HG03039 (cell line): Measurements from ENCODE around the gene ATG2B.

ENCODE experiments used
- ATAC-seq: cut with Tn5 transposase; IDR thresholded peaks from one replicate; pipeline ENCODE4 v1.9.1; 2021; ENCODE audit warnings: mild to moderate bottlenecking, moderate library complexity; ENCODE audit not compliant: unreplicated experiment

The ATG2B gene

GRCh38 chr14:96231526-96232130 is 131.5 kb downstream of the ATG2B start:
- ATAC-seq, result no peak

- no peak for ATAC-seq
These were observed 132.1 kb downstream of the ATG2B start for GRCh38 chr14:96231056-96231455.

DNA sequence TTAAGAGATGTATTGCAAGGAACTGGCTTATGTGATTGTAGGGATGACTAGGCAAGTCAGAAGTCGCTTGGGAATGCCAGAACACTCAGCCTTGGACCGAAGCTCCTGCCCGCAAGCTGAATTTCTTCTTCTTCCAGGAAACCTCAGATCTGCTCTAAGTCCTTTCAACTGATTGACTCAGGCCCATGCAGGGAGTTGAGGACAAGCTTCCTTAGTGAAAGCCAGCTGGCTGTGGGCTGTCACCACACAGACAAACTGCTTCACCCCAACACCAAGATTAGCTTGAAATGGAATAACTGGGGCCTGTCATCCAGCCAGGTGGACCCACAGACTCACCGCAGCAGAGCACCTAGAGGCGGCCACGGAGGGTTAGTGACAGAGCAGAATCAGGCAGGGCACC is 133.8 kb downstream of the ATG2B start:
- ATAC-seq, result no peak
